Measurements from ENCODE around the gene OMD.

OMD gene

GRCh38 chr9:92397853-92398252 lies 26.4 kb downstream of the OMD start:
- no peaks in the 10 kb centered on the region for H3K36me3 ChIP-seq (replicated peaks; ENCODE audit: low read depth, low read length)
- H3K4me3 ChIP-seq (ENCODE audit: low read length), result no peak overlapping the region
- no peak overlapping the region for H3K4me2 ChIP-seq (ENCODE audit: low read length)
- H3K27ac ChIP-seq (ENCODE audit: low read length), result no peak overlapping the region
- H3K4me1 ChIP-seq (ENCODE audit: low read length), result no peaks in the 10 kb centered on the region
- H4K20me1 ChIP-seq (ENCODE audit: insufficient read depth, low read length), result no peaks in the 10 kb centered on the region
- no peaks in the 10 kb centered on the region for H3K79me2 ChIP-seq (ENCODE audit: low read length)
- no peak overlapping the region for H2AFZ ChIP-seq (ENCODE audit: low read depth, low read length)
- H3K9ac ChIP-seq (ENCODE audit: low read length), result no peak overlapping the region
- TF ChIP-seq CTCF (IDR thresholded peaks at IDR 0.05; ENCODE audit: low read depth, low read length), result no peak
- no peak for TF ChIP-seq EZH2phosphoT487 (IDR thresholded peaks at IDR 0.05; ENCODE audit: low read depth)
- no peaks in the 10 kb centered on the region for H3K27me3 ChIP-seq (ENCODE audit: low read depth, low read length)
- H3K9me3 ChIP-seq (ENCODE audit: insufficient read depth, low read length), result no peaks in the 10 kb centered on the region

- Histone ChIP-seq H4K20me1 (ENCODE audit: insufficient read depth, low read length) (no peaks in the 10 kb centered on the region), H3K4me2 (ENCODE audit: low read length) (no peak overlapping the region), H3K27ac (ENCODE audit: low read length) (no peak overlapping the region), H3K36me3 (replicated peaks; ENCODE audit: low read depth, low read length) (no peaks in the 10 kb centered on the region), H3K4me1 (ENCODE audit: low read length) (no peaks in the 10 kb centered on the region), H2AFZ (ENCODE audit: low read depth, low read length) (no peak overlapping the region), H3K9me3 (ENCODE audit: insufficient read depth, low read length) (no peaks in the 10 kb centered on the region), H3K9ac (ENCODE audit: low read length) (no peak overlapping the region), H3K79me2 (ENCODE audit: low read length) (no peaks in the 10 kb centered on the region), H3K27me3 (ENCODE audit: low read depth, low read length) (no peaks in the 10 kb centered on the region), H3K4me3 (ENCODE audit: low read length) (no peak overlapping the region)
- TF ChIP-seq CTCF (IDR thresholded peaks at IDR 0.05; ENCODE audit: low read depth, low read length) (no peak), EZH2phosphoT487 (IDR thresholded peaks at IDR 0.05; ENCODE audit: low read depth) (no peak)
These were observed 28.7 kb downstream of the OMD start for GRCh38 chr9:92395617-92396016.

- Histone ChIP-seq H3K36me3 (replicated peaks; ENCODE audit: low read depth, low read length) (no peaks in the 10 kb centered on the region), H3K4me2 (ENCODE audit: low read length) (no peak overlapping the region), H3K27me3 (ENCODE audit: low read depth, low read length) (no peaks in the 10 kb centered on the region), H3K4me1 (ENCODE audit: low read length) (no peaks in the 10 kb centered on the region), H3K9me3 (ENCODE audit: insufficient read depth, low read length) (no peaks in the 10 kb centered on the region), H2AFZ (ENCODE audit: low read depth, low read length) (no peak overlapping the region), H3K9ac (ENCODE audit: low read length) (no peak overlapping the region), H3K27ac (ENCODE audit: low read length) (no peak overlapping the region), H4K20me1 (ENCODE audit: insufficient read depth, low read length) (no peaks in the 10 kb centered on the region), H3K79me2 (ENCODE audit: low read length) (no peaks in the 10 kb centered on the region), H3K4me3 (ENCODE audit: low read length) (no peak overlapping the region)
- TF ChIP-seq EZH2phosphoT487 (IDR thresholded peaks at IDR 0.05; ENCODE audit: low read depth) (no peak), CTCF (IDR thresholded peaks at IDR 0.05; ENCODE audit: low read depth, low read length) (no peak)
These were observed 30.6 kb downstream of the OMD start for GRCh38 chr9:92393686-92394085.

GRCh38 chr9:92392690-92393089 lies 31.6 kb downstream of the OMD start:
- no peaks in the 10 kb centered on the region for H3K36me3 ChIP-seq (replicated peaks; ENCODE audit: low read depth, low read length)
- no peaks in the 10 kb centered on the region for H4K20me1 ChIP-seq (ENCODE audit: insufficient read depth, low read length)
- H3K27ac ChIP-seq (ENCODE audit: low read length), result no peak overlapping the region
- H3K9ac ChIP-seq (ENCODE audit: low read length), result no peak overlapping the region
- no peak overlapping the region for H2AFZ ChIP-seq (ENCODE audit: low read depth, low read length)
- H3K4me1 ChIP-seq (ENCODE audit: low read length), result no peaks in the 10 kb centered on the region
- no peak overlapping the region for H3K4me3 ChIP-seq (ENCODE audit: low read length)
- H3K79me2 ChIP-seq (ENCODE audit: low read length), result no peaks in the 10 kb centered on the region
- H3K4me2 ChIP-seq (ENCODE audit: low read length), result no peak overlapping the region
- no peaks in the 10 kb centered on the region for H3K27me3 ChIP-seq (ENCODE audit: low read depth, low read length)
- H3K9me3 ChIP-seq (ENCODE audit: insufficient read depth, low read length), result no peaks in the 10 kb centered on the region
- TF ChIP-seq EZH2phosphoT487 (IDR thresholded peaks at IDR 0.05; ENCODE audit: low read depth), result no peak
- TF ChIP-seq CTCF (IDR thresholded peaks at IDR 0.05; ENCODE audit: low read depth, low read length), result no peak
